Measurements from ENCODE around the gene CCDC88C. TPM values are rescaled to one million over a fixed set of nuclear protein-coding genes. Genes with fewer than 3 reads are reported as not detected.

CCDC88C gene
- total RNA-seq, 2 donors from 2014 or later, result 36.3 to 57.4 TPM

DNA sequence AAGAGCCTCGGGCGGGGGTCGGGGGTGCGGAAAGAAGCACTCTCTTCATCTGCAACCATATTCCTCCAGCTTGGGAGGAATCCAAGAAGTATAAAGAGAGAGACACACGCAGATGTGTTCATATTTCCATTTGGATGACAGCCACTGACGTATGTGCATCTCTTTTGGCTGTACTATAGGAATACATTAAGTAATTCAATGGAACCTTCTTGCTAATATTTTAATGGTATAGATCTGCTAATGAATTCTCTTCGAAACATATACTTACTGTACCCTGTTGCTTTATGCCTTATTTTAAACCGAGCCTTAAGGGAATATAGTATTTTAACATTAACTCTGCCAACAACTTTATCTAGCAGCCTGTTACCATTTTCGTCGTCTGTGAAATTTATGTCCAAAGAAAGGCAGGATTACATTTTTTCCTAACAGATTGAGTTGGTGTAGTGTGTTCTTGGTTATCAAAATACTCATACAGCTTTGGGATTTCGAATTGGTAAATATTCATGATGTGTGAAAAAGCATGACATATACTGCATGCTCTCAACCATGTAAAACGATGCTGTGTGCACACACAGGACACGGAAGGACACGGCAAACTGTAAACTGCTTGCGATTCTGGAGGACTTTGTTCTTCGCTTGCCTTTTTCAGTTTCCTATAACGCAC, 84.5 kb downstream of the CCDC88C start:
- peaks cover 9% of the 10 kb centered on the region for H3K4me1 ChIP-seq
- H3K9me3 ChIP-seq, result no peaks in the 10 kb centered on the region
- 56 to 71% methylated on average over 14 to 17 of the region's 17 CpGs for WGBS, 2 donors
- ATAC-seq (no peak), DNase-seq (no peak)
- no peak overlapping the region for H3K4me3 ChIP-seq
- no peaks in the 10 kb centered on the region for H3K36me3 ChIP-seq (replicated peaks in 1 of 2; ENCODE audit: insufficient read depth in 1 of 2, low read depth in 2 of 2)
- intact Hi-C loops (cut with DNase I), result no loop called here
- TF ChIP-seq, protein P1, sequence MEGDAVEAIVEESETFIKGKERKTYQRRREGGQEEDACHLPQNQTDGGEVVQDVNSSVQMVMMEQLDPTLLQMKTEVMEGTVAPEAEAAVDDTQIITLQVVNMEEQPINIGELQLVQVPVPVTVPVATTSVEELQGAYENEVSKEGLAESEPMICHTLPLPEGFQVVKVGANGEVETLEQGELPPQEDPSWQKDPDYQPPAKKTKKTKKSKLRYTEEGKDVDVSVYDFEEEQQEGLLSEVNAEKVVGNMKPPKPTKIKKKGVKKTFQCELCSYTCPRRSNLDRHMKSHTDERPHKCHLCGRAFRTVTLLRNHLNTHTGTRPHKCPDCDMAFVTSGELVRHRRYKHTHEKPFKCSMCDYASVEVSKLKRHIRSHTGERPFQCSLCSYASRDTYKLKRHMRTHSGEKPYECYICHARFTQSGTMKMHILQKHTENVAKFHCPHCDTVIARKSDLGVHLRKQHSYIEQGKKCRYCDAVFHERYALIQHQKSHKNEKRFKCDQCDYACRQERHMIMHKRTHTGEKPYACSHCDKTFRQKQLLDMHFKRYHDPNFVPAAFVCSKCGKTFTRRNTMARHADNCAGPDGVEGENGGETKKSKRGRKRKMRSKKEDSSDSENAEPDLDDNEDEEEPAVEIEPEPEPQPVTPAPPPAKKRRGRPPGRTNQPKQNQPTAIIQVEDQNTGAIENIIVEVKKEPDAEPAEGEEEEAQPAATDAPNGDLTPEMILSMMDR (IDR thresholded peaks at IDR 0.05), result no peak
- no peak for TF ChIP-seq POLR2A (IDR thresholded peaks at IDR 0.05)
- no peaks in the 10 kb centered on the region for H3K27me3 ChIP-seq
- no peak overlapping the region for H3K27ac ChIP-seq

DNA sequence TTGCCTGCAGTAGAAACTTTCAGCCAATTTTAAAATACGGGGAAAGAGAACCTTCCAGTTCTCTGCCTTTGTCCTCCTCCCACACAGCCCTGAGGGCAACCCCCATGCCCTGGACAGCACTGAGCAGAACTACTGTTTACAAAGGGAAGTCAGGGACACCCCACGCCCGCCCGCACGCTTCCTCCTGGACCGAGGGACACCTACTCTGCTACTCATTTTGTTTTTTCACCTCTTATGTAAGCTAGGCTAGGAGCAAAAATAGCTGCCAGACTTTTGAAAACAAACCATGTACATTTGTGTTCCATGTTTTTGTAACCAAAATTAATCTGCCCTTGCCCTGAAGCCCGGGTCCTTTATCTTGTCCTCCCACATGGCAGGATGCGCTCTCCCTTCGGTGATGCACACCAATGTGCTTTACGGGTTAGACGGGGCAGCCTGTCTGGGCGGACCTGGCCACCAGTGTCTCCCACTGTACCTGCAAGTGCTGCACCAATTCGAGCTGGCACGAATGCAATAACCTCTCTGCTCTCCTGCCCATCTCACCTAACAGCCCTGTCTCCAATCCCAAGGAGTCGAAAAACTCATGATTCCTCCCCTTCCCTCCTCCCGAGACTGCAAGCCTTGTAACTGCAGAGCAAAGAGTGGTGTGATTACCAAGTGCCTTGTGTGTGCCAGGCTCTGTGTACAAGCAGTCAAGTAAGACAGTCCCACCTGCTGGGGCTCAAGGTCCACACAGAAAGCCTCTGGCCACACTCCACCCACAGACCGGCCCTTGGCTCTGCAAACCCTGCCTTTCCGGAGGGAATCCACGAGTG, 85.2 kb downstream of the CCDC88C start:
- intact Hi-C loops (cut with DNase I), result no loop called here
- Histone ChIP-seq H3K27me3 (no peaks in the 10 kb centered on the region), H3K4me1 (peaks cover 9% of the 10 kb centered on the region), H3K9me3 (no peaks in the 10 kb centered on the region), H3K4me3 (no peak overlapping the region), H3K27ac (no peak overlapping the region), H3K36me3 (replicated peaks in 1 of 2; ENCODE audit: insufficient read depth in 1 of 2, low read depth in 2 of 2) (no peaks in the 10 kb centered on the region)
- DNase-seq (peak; percentile 23 to 70 (median 52)), ATAC-seq (peak; percentile 52)
- TF ChIP-seq POLR2A (IDR thresholded peaks at IDR 0.05), result no peak
- TF ChIP-seq, protein P1 (IDR thresholded peaks at IDR 0.05), result no peak
- 38 to 62% methylated on average over 15 to 19 of the region's 19 CpGs for whole genome bisulfite sequencing, 2 donors

DNA sequence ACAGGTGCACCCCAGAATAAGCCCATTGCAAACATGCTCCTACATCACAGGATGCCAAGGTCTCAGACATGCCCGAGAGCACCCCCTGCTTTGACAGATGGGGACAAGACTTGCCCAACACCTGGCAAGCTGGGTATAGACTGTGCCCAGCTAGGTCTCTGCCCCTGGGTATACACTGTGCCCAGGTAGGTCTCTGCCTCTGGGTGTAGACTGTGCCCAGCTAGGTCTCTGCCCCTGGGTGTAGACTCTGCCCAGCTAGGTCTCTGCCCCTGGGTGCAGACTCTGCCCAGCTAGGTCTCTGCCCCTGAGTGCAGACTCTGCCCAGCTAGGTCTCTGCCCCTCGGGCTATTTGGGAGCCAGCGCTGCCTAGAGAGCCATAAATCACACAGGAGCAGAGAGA, 85.9 kb downstream of the CCDC88C start:
- Histone ChIP-seq H3K9me3 (no peaks in the 10 kb centered on the region), H3K36me3 (replicated peaks in 1 of 2; ENCODE audit: insufficient read depth in 1 of 2, low read depth in 2 of 2) (no peaks in the 10 kb centered on the region), H3K27ac (no peak overlapping the region), H3K4me1 (peaks cover 9% of the 10 kb centered on the region), H3K27me3 (no peaks in the 10 kb centered on the region), H3K4me3 (no peak overlapping the region)
- no peak for TF ChIP-seq POLR2A (IDR thresholded peaks at IDR 0.05)
- TF ChIP-seq, protein P1 (IDR thresholded peaks at IDR 0.05), result no peak
- intact Hi-C loops (cut with DNase I), result no loop called here
- ATAC-seq (no peak), DNase-seq (no peak)
- 60 to 72% methylated on average over 1 to 3 of the region's 3 CpGs for WGBS, 2 donors

DNA sequence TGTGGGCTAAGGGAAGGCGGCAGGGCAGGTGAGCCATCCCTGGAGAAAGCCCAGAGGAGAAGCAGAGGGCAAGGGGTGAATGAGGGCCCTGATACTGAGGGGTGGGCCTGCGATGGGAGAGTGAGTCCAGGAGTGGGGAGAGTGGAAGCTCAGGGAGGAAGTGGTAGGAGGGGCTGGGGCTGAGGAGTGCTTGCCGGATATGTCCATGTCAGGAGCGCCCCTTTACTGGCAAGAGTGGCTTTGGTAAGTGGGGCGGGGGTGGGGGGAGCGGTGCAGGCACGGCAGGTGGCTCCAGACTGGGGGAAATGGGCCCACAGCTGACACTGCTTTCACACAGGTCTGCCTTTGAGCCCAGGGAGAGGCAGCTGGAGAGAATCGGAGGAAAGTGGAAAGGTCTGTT, 86.8 kb downstream of the CCDC88C start:
- no peaks in the 10 kb centered on the region for H3K27me3 ChIP-seq
- peaks cover 9% of the 10 kb centered on the region for H3K4me1 ChIP-seq
- DNase-seq (no peak), ATAC-seq (no peak)
- intact Hi-C loops (cut with DNase I), result no loop called here
- no peak overlapping the region for H3K4me3 ChIP-seq
- H3K36me3 ChIP-seq (replicated peaks in 1 of 2; ENCODE audit: insufficient read depth in 1 of 2, low read depth in 2 of 2), result no peaks in the 10 kb centered on the region
- no peak for TF ChIP-seq POLR2A (IDR thresholded peaks at IDR 0.05)
- TF ChIP-seq, protein P1 (IDR thresholded peaks at IDR 0.05), result no peak
- H3K27ac ChIP-seq, result no peak overlapping the region
- H3K9me3 ChIP-seq, result no peaks in the 10 kb centered on the region
- whole genome bisulfite sequencing, 2 donors, result 76 to 89% methylated on average over 8 of the region's 8 CpGs
